GM23338 (cell line): ENCODE measurements around the gene HSD11B1. TPM values are rescaled to one million over a fixed set of nuclear protein-coding genes. Genes with fewer than 3 reads are reported as not detected.

Source experiments
- CREB1 ChIP-seq: fragments of 250-450 bp; sonication (Bioruptor Pico); IDR thresholded peaks from 2 replicates; pipeline ENCODE4 v1.5.0; 2020; ENCODE audit warnings: low read depth, mild to moderate bottlenecking, moderate library complexity
- STAT1 ChIP-seq: IDR thresholded peaks from one replicate; pipeline ENCODE4 v1.6.1; 2016; ENCODE audit warnings: antibody characterized with exemption; ENCODE audit not compliant: unreplicated experiment
- ZNF114 ChIP-seq: fragments of 250-450 bp; sonication (Bioruptor Pico); IDR thresholded peaks from 2 replicates; pipeline ENCODE4 v1.5.0; 2020; ENCODE audit warnings: mild to moderate bottlenecking, moderate library complexity
- ZNF331 ChIP-seq: fragments of 250-450 bp; sonication (Bioruptor Pico); IDR thresholded peaks from 2 replicates; pipeline ENCODE4 v1.5.0; 2020; ENCODE audit warnings: low read depth, mild to moderate bottlenecking, moderate library complexity
- polyA plus RNA-seq: library from polyadenylated mRNA; unstranded; fragments of >200 nt; fragmentation: Nextera tagmentation; extraction: Ambion mirVana; gene quantifications from 2 replicates; pipeline ENCODE4 v1.2.1, GENCODE V29; 2016
- total RNA-seq: library from RNA; depleted of rRNA; stranded (reverse); fragments of >200 nt; shearing (Covaris generic); gene quantifications from 2 replicates; pipeline ENCODE4 v1.2.3, GENCODE V29; 2014; rRNA removed
- TF ChIP-seq, protein P1 (sequence below): fragments of 250-450 bp; sonication (Bioruptor Pico); IDR thresholded peaks from 2 replicates; pipeline ENCODE4 v1.5.0; 2020; ENCODE audit warnings: mild to moderate bottlenecking, moderate library complexity
- TF ChIP-seq, protein P2 (sequence below): IDR thresholded peaks from 2 replicates; pipeline ENCODE4 v1.6.1; 2016; ENCODE audit warnings: antibody characterized with exemption

Gene HSD11B1
- total and polyA plus RNA-seq, 2 experiments from 2014 or later, result not detected

DNA sequence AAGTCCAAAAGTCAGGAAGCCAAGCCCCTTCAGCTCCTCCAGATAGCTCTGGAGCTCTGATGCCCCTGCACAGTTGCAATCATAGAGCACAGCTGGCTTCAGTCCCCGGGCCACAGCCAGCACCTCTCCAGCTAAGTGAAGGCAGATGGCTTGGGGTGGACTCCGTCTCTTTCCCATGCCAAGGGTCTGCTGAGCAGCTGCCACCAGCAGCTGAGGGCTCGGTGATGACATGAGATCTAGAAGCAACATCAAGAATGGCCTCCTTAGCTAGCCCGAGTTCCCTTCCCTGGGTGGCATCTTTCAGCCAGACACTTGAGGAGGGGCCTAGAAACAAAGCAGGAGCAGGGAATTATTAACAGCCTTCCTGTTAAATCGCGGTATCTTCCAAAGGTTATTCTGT lies 78.7 kb downstream of the HSD11B1 start (continued):
- TF ChIP-seq, protein P1, sequence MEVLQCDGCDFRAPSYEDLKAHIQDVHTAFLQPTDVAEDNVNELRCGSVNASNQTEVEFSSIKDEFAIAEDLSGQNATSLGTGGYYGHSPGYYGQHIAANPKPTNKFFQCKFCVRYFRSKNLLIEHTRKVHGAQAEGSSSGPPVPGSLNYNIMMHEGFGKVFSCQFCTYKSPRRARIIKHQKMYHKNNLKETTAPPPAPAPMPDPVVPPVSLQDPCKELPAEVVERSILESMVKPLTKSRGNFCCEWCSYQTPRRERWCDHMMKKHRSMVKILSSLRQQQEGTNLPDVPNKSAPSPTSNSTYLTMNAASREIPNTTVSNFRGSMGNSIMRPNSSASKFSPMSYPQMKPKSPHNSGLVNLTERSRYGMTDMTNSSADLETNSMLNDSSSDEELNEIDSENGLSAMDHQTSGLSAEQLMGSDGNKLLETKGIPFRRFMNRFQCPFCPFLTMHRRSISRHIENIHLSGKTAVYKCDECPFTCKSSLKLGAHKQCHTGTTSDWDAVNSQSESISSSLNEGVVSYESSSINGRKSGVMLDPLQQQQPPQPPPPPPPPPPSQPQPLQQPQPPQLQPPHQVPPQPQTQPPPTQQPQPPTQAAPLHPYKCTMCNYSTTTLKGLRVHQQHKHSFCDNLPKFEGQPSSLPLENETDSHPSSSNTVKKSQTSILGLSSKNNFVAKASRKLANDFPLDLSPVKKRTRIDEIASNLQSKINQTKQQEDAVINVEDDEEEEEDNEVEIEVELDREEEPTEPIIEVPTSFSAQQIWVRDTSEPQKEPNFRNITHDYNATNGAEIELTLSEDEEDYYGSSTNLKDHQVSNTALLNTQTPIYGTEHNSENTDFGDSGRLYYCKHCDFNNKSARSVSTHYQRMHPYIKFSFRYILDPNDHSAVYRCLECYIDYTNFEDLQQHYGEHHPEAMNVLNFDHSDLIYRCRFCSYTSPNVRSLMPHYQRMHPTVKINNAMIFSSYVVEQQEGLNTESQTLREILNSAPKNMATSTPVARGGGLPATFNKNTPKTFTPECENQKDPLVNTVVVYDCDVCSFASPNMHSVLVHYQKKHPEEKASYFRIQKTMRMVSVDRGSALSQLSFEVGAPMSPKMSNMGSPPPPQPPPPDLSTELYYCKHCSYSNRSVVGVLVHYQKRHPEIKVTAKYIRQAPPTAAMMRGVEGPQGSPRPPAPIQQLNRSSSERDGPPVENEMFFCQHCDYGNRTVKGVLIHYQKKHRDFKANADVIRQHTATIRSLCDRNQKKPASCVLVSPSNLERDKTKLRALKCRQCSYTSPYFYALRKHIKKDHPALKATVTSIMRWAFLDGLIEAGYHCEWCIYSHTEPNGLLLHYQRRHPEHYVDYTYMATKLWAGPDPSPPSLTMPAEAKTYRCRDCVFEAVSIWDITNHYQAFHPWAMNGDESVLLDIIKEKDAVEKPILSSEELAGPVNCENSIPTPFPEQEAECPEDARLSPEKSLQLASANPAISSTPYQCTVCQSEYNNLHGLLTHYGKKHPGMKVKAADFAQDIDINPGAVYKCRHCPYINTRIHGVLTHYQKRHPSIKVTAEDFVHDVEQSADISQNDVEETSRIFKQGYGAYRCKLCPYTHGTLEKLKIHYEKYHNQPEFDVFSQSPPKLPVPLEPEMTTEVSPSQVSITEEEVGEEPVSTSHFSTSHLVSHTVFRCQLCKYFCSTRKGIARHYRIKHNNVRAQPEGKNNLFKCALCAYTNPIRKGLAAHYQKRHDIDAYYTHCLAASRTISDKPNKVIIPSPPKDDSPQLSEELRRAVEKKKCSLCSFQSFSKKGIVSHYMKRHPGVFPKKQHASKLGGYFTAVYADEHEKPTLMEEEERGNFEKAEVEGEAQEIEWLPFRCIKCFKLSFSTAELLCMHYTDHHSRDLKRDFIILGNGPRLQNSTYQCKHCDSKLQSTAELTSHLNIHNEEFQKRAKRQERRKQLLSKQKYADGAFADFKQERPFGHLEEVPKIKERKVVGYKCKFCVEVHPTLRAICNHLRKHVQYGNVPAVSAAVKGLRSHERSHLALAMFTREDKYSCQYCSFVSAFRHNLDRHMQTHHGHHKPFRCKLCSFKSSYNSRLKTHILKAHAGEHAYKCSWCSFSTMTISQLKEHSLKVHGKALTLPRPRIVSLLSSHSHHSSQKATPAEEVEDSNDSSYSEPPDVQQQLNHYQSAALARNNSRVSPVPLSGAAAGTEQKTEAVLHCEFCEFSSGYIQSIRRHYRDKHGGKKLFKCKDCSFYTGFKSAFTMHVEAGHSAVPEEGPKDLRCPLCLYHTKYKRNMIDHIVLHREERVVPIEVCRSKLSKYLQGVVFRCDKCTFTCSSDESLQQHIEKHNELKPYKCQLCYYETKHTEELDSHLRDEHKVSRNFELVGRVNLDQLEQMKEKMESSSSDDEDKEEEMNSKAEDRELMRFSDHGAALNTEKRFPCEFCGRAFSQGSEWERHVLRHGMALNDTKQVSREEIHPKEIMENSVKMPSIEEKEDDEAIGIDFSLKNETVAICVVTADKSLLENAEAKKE (CRISPR knock-in tag), result no peak
- TF ChIP-seq ZNF114 (no peak), STAT1 (no peak), ZNF331 (no peak), CREB1 (no peak)
- TF ChIP-seq, protein P2, sequence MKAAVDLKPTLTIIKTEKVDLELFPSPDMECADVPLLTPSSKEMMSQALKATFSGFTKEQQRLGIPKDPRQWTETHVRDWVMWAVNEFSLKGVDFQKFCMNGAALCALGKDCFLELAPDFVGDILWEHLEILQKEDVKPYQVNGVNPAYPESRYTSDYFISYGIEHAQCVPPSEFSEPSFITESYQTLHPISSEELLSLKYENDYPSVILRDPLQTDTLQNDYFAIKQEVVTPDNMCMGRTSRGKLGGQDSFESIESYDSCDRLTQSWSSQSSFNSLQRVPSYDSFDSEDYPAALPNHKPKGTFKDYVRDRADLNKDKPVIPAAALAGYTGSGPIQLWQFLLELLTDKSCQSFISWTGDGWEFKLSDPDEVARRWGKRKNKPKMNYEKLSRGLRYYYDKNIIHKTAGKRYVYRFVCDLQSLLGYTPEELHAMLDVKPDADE, result no peak

Other genes starting within 250 kb of the HSD11B1 start
- gene CAMK1G, start 121.1 kb upstream of the HSD11B1 start, total RNA-seq, result 0.76 and 2.8 TPM in 2 replicates
- 0.09 and 0.32 TPM in 2 replicates for gene CAMK1G, start 121.1 kb upstream of the HSD11B1 start, polyA plus RNA-seq
- gene LAMB3, start 52.4 kb upstream of the HSD11B1 start, total RNA-seq, result 0.52 and 0.93 TPM in 2 replicates
- gene LAMB3, start 52.4 kb upstream of the HSD11B1 start, polyA plus RNA-seq, result 0.05 and 0.19 TPM in 2 replicates
- 0.43 and 3.2 TPM in 2 replicates for gene G0S2, start 29.4 kb upstream of the HSD11B1 start, total RNA-seq
- gene G0S2, start 29.4 kb upstream of the HSD11B1 start, polyA plus RNA-seq, result 6.0 and 8.2 TPM in 2 replicates
- not detected in 2 replicates for gene TRAF3IP3, start 51.2 kb downstream of the HSD11B1 start, total RNA-seq
- 0.26 TPM in 1 of 2 replicates, not detected in the other for gene TRAF3IP3, start 51.2 kb downstream of the HSD11B1 start, polyA plus RNA-seq
- 3.9 and 4.6 TPM in 2 replicates for gene C1orf74, start 79.7 kb downstream of the HSD11B1 start, total RNA-seq
- 2.3 and 2.8 TPM in 2 replicates for gene C1orf74, start 79.7 kb downstream of the HSD11B1 start, polyA plus RNA-seq
- 9.3 and 11.7 TPM in 2 replicates for gene IRF6, start 101.3 kb downstream of the HSD11B1 start, total RNA-seq
- gene IRF6, start 101.3 kb downstream of the HSD11B1 start, polyA plus RNA-seq, result 4.5 and 4.6 TPM in 2 replicates
- 6.8 and 8.9 TPM in 2 replicates for gene UTP25, start 123.1 kb downstream of the HSD11B1 start, total RNA-seq
- 2.6 and 3.6 TPM in 2 replicates for gene UTP25, start 123.1 kb downstream of the HSD11B1 start, polyA plus RNA-seq
- 19.4 and 22.4 TPM in 2 replicates for gene SYT14, start 233.4 kb downstream of the HSD11B1 start, total RNA-seq
- 4.5 and 5.2 TPM in 2 replicates for gene SYT14, start 233.4 kb downstream of the HSD11B1 start, polyA plus RNA-seq